Measurements from ENCODE around the gene IBA57.

IBA57 gene

DNA sequence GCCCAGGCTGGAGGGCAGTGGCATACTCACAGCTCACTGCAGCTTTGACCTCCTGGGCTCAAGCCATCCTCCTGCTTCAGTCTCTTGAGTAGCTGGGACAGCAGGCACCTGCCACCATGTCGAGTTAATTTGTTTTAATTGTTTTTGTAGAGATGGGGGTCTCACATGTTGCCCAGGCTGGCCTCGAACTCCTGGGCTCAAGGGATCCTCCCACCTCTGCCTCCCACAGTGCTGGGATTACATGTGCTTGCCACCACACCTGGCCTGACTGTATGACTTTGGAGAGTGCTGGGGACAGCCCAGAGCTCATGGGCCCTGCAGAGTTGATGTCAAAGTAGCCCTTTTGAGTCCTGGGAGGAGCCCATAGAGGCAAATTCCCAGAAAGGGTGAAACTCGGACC is 44.1 kb downstream of the IBA57 start:
- DNase-seq (ENCODE audit: low spot score), result no peak
- TF ChIP-seq, protein P1, sequence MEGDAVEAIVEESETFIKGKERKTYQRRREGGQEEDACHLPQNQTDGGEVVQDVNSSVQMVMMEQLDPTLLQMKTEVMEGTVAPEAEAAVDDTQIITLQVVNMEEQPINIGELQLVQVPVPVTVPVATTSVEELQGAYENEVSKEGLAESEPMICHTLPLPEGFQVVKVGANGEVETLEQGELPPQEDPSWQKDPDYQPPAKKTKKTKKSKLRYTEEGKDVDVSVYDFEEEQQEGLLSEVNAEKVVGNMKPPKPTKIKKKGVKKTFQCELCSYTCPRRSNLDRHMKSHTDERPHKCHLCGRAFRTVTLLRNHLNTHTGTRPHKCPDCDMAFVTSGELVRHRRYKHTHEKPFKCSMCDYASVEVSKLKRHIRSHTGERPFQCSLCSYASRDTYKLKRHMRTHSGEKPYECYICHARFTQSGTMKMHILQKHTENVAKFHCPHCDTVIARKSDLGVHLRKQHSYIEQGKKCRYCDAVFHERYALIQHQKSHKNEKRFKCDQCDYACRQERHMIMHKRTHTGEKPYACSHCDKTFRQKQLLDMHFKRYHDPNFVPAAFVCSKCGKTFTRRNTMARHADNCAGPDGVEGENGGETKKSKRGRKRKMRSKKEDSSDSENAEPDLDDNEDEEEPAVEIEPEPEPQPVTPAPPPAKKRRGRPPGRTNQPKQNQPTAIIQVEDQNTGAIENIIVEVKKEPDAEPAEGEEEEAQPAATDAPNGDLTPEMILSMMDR (IDR thresholded peaks at IDR 0.05; ENCODE audit: extremely low read depth, missing control alignments), result no peak

DNA sequence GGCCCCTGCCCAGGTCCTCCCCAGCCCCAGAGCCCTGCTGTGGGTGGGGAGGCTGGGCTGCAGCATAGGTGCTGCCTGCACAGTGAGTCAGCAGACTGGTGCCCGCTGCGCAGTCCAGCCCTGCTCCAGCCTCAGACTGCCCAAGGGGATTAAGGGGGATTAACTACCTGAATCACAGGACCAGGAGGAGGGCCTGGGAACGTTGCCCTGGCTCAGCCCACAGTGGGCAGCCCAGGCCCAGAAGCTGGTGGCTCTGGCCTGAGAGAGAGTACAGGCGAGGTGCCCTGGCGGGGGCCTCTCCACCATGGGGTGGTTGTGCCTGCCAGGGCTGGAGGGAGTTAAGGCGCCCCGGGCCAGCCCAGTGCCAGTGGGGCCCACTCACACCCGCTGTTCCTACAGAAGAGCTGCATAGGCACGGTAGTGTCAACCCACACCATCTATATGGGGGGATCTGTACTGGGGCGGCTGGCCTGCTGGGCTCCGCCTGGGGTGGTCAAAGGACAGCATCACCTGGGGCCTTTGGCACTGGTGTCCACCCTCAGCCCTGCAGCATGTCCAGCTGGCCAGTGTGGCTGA is 44.6 kb downstream of the IBA57 start:
- no peak for DNase-seq (ENCODE audit: low spot score)
- TF ChIP-seq, protein P1 (IDR thresholded peaks at IDR 0.05; ENCODE audit: extremely low read depth, missing control alignments), result no peak

DNA sequence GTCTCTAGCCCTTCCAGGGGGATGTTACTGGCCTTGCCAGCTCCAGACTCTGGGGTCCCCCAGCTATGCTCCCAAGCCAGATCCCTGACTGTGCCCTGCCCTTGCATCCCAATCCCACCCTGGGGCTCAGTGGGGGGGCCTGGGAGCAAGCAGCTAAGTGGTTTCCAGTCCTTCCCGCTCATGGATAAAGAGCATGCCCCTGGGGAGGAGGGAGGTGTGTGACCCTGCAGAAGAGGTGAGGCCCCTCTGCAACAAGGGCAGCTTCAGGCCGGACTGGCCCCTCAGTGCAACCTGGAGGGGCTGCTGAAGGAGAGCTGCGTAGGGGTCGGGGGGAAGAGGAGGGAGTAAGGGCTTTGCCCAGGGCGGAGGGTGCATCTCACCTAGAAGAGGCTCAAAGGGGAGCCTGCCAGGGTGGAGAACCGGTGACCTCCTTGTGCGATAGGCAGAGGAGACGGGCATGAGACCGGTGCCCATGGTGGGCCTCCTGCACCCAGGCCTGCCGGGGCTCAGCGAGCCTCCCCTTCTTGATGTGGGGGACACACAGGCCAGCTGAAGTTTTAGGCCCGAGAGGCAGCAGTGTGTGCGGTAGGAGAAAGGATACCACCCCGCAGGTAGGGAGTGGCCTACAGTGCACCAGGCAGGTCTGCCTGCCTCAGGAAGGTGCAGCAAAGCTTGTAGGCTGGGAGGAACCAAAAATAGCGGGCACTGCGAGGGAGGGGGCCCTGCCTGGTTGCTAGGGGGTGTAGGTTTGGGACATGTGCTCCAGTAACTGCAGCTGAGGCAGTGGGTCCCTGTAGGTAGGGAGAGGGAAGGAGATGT is 45.3 kb downstream of the IBA57 start:
- TF ChIP-seq, protein P1 (IDR thresholded peaks at IDR 0.05; ENCODE audit: extremely low read depth, missing control alignments), result no peak
- DNase-seq (ENCODE audit: low spot score), result peak; percentile 44

GRCh38 chr1:228211531-228212414 is 46.2 kb downstream of the IBA57 start:
- TF ChIP-seq, protein P1 (IDR thresholded peaks at IDR 0.05; ENCODE audit: extremely low read depth, missing control alignments), result no peak
- peak; percentile 26 for DNase-seq (ENCODE audit: low spot score)

DNA sequence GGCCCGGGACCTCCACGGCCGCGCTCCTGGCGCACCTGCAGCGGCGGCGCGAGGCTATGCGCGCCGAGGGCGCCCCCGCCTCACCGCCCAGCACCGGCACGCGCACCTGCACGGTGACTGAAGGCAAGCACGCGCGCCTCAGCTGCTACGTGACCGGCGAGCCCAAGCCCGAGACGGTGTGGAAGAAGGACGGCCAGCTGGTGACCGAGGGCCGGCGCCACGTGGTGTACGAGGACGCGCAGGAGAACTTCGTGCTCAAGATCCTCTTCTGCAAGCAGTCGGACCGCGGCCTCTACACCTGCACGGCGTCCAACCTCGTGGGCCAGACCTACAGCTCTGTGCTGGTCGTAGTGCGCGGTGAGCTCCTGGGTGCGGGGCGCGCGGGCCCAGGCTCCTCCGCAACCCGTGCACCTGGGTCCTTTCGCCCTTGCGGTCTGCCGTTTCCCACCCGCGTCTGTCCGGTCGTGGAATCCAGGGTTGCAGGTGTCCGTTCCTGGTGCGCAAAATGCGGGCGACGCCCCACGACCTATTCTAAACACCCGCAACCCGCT is 46.9 kb downstream of the IBA57 start:
- TF ChIP-seq, protein P1 (IDR thresholded peaks at IDR 0.05; ENCODE audit: extremely low read depth, missing control alignments), result no peak
- no peak for DNase-seq (ENCODE audit: low spot score)

- TF ChIP-seq, protein P1 (IDR thresholded peaks at IDR 0.05; ENCODE audit: extremely low read depth, missing control alignments), result peak; percentile 75
- peak; percentile 96 for DNase-seq (ENCODE audit: low spot score)
These were observed 47.6 kb downstream of the IBA57 start for GRCh38 chr1:228212966-228213844.
